22Rv1 (cell line): ENCODE results near the gene APBA3.

Experiments used
- CTCF ChIP-seq: fragments of 450-650 bp; IDR thresholded peaks from 2 replicates; pipeline ENCODE4 v1.5.1; 2017; ENCODE audit warnings: mild to moderate bottlenecking
- ZFX ChIP-seq: fragments of 450-650 bp; IDR thresholded peaks from 2 replicates; pipeline ENCODE4 v1.6.1; 2017; ENCODE audit warnings: antibody characterized with exemption, borderline replicate concordance

- TF ChIP-seq CTCF (no peak), ZFX (no peak)
These were observed 34.9 kb upstream of the APBA3 start for GRCh38 chr19:3796358-3796757.
